ENCODE data around the gene RRAGD.

RRAGD gene

GRCh38 chr6:89412071-89413005 lies at the start of gene RRAGD:
Gene RRAGD (minus strand): TSS chr6:89412273. CDS start chr6:89411993, 280 bp downstream.
- peak; percentile 92 for DNase-seq

GRCh38 chr6:89460713-89461112 lies 48.6 kb upstream of the RRAGD start:
- no peak for DNase-seq

- DNase-seq: no peak
Measured at GRCh38 chr6:89459501-89459900, 47.4 kb upstream of the RRAGD start.

GRCh38 chr6:89458704-89459103 lies 46.6 kb upstream of the RRAGD start:
- no peak for DNase-seq

- DNase-seq: no peak
Measured at GRCh38 chr6:89454300-89454699, 42.2 kb upstream of the RRAGD start.

- no peak for DNase-seq
Measured at GRCh38 chr6:89452281-89452680, 40.2 kb upstream of the RRAGD start.

- no peak for DNase-seq
Measured at GRCh38 chr6:89449193-89449592, 37.1 kb upstream of the RRAGD start.

- no peak for DNase-seq
Measured at GRCh38 chr6:89443658-89444057, 31.6 kb upstream of the RRAGD start.

GRCh38 chr6:89440200-89440599 lies 28.1 kb upstream of the RRAGD start:
- no peak for DNase-seq

- DNase-seq: no peak
Measured at GRCh38 chr6:89439014-89439413, 26.9 kb upstream of the RRAGD start.

- DNase-seq: no peak
Measured at GRCh38 chr6:89438248-89438647, 26.2 kb upstream of the RRAGD start.

GRCh38 chr6:89436226-89436625 lies 24.2 kb upstream of the RRAGD start:
- DNase-seq: no peak

GRCh38 chr6:89434954-89435353 lies 22.9 kb upstream of the RRAGD start:
- peak; percentile 16 for DNase-seq

- DNase-seq: no peak
Measured at GRCh38 chr6:89434150-89434499, 22.1 kb upstream of the RRAGD start.

GRCh38 chr6:89433252-89434149 lies 21.4 kb upstream of the RRAGD start:
- peak; percentile 70 for DNase-seq

GRCh38 chr6:89432875-89433251 lies 20.8 kb upstream of the RRAGD start, which contains the start of gene ANKRD6:
Gene ANKRD6 (plus strand): TSS chr6:89433152. CDS start chr6:89566977, 133,825 bp downstream.
- peak; percentile 86 for DNase-seq

GRCh38 chr6:89430201-89430962 lies 18.3 kb upstream of the RRAGD start:
- DNase-seq: peak; percentile 63

- no peak for DNase-seq
Measured at GRCh38 chr6:89416796-89417195, 4.7 kb upstream of the RRAGD start.

GRCh38 chr6:89415185-89415584 lies 3.1 kb upstream of the RRAGD start:
- DNase-seq: no peak

GRCh38 chr6:89414215-89414614 lies 2.1 kb upstream of the RRAGD start:
- DNase-seq: no peak

- no peak for DNase-seq
Measured at GRCh38 chr6:89413006-89413400, 930 bp upstream of the RRAGD start.

- DNase-seq: peak; percentile 82
Measured at GRCh38 chr6:89411145-89412070, 665 bp downstream of the RRAGD start.
